GM18951 (cell line): ENCODE measurements around the gene POP4.

Experiments used
- POLR2A ChIP-seq: IDR thresholded peaks from 4 replicates; pipeline ENCODE4 v1.6.1; 2011; ENCODE audit warnings: mild to moderate bottlenecking; ENCODE audit not compliant: insufficient read length, insufficient read depth; ENCODE audit errors: extremely low read depth
- in situ Hi-C: fragments of 300-500 bp; cut with MboI; formaldehyde crosslinking; loops from one replicate; pipeline ENCODE4 v1.12.0; 2022; ENCODE audit warnings: low sequenced_read_pairs, mixed read lengths, inconsistent platforms; ENCODE audit not compliant: unreplicated experiment

Gene POP4

DNA sequence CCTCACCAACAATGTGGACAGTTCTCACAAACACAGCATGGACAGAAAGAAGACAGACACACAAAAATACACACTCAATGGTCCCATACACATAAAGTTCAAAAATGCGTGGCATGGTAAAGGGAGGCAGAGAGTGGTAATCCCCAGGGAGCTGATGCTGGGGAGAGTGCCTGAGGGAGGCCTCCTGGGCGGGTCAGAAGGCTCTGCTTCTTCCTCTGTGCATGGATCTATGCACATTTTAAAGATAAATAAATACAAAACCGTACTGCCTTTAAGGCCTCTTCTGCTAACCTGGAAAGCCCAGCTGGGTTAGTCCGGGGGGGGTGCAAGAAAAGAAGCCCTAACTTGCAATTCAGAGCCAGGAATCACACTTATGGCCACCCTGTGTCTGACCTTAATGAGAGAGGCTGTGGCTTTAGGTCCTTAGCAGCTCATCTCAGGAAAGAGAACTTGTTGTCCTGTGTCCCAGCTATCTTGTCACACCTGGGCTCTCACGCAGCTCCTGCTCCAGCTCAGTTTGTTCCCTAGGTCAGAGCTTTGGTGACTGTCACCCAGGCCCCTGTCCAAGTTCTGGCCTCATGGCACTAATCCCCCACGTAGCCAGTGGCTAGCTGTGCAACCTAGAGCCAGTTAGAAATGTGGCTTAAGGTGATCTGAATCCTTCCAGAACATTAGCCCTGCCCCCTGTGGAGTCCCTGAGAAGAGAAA is 28.5 kb downstream of the POP4 start:
- no peak for TF ChIP-seq POLR2A
- in situ Hi-C loops, result no loop called here

DNA sequence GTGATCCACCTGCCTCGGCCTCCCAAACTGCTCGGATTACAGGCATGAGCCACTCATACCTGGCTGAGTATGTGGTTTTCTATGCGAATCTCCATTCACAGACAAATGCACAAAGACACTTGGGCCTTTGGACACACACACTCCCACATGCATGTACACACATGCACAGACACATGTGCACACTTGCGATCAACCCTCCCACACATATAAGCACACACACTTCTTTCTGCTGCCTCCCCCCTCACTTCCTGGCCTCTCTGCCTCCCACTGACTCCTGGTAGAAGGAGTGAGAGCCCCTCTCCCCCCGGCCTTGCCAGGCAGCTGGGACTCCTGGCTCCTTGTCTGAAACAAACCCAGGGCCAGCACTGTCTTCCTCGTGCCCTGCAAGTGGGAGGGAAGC is 29.9 kb downstream of the POP4 start:
- no peak for TF ChIP-seq POLR2A
- in situ Hi-C loops, result no loop called here

DNA sequence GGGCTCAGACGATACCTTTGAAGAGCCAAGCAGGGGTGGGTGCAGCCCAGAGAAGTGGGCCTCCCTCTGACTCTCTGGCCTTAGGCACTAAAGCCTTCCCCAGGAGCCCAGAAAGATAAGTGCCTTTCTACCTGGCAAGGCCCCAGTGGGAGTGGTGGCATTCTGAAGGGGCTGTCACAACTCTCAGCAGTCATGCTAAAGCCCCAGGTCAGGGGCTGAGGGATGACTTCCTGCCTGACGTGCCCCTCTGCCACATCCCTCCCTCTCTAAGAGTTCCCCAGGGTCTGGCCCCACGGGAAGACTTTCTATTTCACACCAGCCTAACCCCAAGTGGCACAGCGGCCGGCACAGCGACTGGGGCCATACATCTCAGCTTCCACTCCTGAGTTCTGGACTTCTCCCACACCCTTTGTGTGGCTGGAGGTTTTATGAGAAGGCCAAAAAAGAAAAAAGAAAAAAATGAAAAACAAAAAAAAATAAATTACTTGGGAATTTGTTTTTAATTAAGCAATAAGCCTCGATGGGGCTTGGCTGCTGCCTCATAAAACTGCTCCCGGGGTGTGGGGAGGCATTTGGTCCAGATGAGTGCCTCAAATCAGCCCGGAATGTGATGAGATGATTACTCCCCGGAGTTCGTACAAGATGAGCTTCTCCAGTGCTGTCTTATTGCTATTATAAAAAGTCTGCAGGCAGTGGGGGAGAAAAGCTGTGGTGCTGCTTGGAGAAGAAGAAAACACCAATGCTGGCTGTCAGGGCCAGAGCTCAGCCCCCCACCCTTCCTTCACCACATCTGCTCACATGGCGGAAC is 30.7 kb downstream of the POP4 start:
- TF ChIP-seq POLR2A, result no peak
- in situ Hi-C loops, result no loop called here

GRCh38 chr19:29639086-29639485 is 33.0 kb downstream of the POP4 start:
- TF ChIP-seq POLR2A, result no peak
- in situ Hi-C loops, result no loop called here

DNA sequence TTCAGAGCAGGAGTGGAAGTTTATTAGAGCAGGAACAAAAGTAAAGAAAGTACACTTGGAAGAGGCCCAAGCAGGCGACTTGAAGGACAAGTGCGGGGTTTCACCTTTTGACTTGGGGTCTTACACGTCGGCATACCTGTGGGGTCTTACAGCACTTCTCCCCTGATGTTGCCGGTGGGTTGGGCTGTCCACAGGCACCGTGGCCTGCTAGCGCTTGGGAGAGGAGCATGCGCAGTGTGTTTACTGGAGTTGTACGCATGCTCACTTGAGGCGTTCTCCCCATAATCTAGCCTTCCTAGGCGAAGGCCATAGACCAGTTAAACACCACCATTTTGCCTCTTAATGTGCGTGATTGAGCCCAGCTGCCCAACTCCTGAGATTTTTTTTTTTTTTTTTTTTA is 34.1 kb downstream of the POP4 start:
- in situ Hi-C loops, result no loop called here
- no peak for TF ChIP-seq POLR2A

DNA sequence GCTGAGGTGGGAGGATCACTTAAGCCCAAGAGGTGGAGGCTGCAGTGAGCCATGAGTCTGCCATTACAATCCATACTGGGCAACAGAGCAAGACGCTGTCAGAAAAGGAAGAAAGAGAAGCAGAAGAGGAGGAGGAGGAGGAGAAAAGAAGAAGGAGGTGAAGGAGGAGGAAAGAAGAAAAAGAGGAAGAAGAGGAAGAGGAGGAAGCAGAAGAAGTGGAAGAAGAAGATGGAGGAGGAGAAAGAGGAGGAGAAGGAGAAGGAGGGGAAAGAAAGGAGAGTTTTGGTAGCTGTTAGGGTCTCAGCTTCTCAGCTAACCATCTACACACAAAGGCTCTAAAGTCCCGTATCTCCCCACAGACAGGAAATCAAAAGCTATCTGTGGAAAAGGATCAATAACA is 35.5 kb downstream of the POP4 start:
- in situ Hi-C loops, result no loop called here
- TF ChIP-seq POLR2A, result no peak

GRCh38 chr19:29643361-29643935 is 37.4 kb downstream of the POP4 start:
- in situ Hi-C loops, result no loop called here

GRCh38 chr19:29644210-29644609 is 38.1 kb downstream of the POP4 start:
- TF ChIP-seq POLR2A, result no peak
- in situ Hi-C loops, result no loop called here

More at GRCh38 chr19:29643361-29643935, 37.4 kb downstream of the POP4 start:
- TF ChIP-seq POLR2A, result no peak

DNA sequence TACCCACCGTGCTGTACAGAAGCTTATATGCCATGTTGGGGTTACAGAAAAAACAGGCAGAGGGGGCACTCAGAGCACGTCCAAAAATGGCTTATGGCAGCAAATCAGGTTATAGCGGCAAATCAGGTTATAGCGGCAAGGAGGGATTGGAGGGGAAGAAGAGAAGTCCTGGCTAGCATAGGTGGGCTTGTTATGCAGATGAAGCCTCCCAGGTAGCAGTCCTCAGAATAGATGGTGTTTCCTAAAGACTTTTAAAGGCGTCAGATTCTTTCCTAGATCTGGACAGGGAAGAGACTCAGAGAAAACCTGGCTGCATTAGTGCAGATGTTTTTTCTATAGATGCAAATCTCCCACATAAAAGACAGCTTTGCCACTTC is 39.4 kb downstream of the POP4 start:
- in situ Hi-C loops, result no loop called here
- no peak for TF ChIP-seq POLR2A

- no peak for TF ChIP-seq POLR2A
- in situ Hi-C loops, result no loop called here
Measured at GRCh38 chr19:29645911-29646310, 39.8 kb downstream of the POP4 start.

DNA sequence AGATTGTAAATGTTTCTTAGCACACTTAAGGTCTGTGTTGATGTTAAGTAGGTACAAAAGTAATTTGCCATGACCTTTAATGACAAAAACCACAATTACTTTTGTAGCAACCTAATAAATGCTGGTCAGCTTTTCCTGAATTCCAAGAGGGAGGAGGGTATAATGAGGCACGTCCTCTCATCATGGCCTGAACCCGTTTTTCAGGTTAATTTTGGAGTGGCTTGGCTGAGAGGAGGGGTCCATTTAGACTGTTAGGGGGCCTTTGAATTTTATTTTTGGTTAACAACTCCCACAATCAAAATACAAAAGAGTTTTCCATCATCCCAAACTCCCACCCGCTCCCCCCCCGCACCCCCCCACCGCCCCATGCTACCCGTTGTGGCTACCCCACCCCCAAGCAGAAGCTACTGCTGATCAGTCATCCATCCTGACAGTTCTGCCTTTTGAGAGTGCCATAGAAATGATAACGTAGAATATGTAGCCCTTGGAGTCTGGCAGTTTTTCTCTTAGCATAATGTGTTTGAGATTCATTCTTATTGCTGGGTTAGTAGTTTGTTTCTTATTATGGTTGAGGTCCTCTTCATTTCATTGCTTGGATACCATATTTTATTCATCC is 44.8 kb downstream of the POP4 start:
- in situ Hi-C loops, result no loop called here
- no peak for TF ChIP-seq POLR2A

DNA sequence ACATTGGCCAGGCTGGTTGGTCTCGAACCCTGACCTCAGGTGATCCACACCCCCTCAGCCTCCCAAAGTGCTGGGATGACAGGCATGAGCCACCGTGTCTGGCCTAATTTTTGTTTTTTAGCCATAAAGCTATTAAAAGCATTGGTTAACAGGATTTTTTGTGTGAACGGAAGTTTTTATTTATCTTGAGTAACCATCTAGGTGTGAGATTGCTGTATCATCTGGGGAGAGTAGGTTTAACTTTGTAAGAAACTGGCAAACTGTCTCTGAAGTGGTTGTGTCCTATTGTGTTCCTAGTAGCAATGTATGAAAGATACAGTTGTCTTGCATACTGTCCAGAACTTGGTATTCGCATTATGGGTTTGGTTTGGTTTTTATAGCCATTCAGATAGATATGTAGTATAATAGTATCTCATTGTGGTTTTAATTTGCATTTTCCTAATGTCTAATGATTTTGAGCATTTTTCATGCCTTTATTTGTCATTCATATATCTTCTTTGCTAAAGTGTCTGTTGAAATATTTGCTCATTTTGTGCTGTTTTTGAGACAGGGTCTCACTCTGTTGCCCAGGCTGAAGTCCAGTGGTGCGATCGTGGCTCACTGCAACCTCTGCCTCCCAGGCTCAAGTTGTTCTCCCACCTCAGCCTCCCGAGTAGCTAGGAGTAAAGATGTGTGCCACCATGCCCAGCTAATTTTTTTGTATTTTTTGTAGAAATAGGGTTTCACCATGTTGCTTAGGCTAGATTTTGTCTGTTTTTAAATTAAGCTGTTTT is 45.7 kb downstream of the POP4 start:
- TF ChIP-seq POLR2A, result no peak
- in situ Hi-C loops, result no loop called here

- no peak for TF ChIP-seq POLR2A
- in situ Hi-C loops, result no loop called here
Measured at GRCh38 chr19:29653398-29653797, 47.3 kb downstream of the POP4 start.
